H9 (cell line): ENCODE data around the gene ESM1. TPM values are rescaled to one million over a fixed set of nuclear protein-coding genes. Genes with fewer than 3 reads are reported as not detected.
"Not testable (repeated sequence)": the region's sequence is repeated elsewhere in the genome, so short reads cannot be mapped to it uniquely, and the experiment has no call there.

Source experiments
- DNase-seq: peaks from one replicate; pipeline ENCODE4 v3.0.0-alpha.2; 2017
- H2AFZ ChIP-seq: one replicate; pipeline ENCODE4 v1.6.1; 2013; ENCODE audit warnings: mild to moderate bottlenecking, low read length, control low read depth, moderate library complexity
- H2AK5ac ChIP-seq: 2 replicates; pipeline ENCODE4 v1.6.1; 2013; ENCODE audit warnings: low read length, control low read depth, mixed read lengths; ENCODE audit not compliant: insufficient read length
- H2BK120ac ChIP-seq: one replicate; pipeline ENCODE4 v1.6.1; 2013; ENCODE audit warnings: low read depth, mild to moderate bottlenecking, low read length, control low read depth, inconsistent platforms; ENCODE audit not compliant: poor library complexity, severe bottlenecking
- H2BK12ac ChIP-seq: 2 replicates; pipeline ENCODE4 v1.6.1; 2013; ENCODE audit warnings: low read length, control low read depth, mixed read lengths, low read depth; ENCODE audit not compliant: insufficient read length
- H2BK15ac ChIP-seq: 2 replicates; pipeline ENCODE4 v1.6.1; 2013; ENCODE audit warnings: low read depth, low read length, control low read depth
- H2BK20ac ChIP-seq: one replicate; pipeline ENCODE4 v1.6.1; 2013; ENCODE audit warnings: low read depth, mild to moderate bottlenecking, low read length, control low read depth, inconsistent platforms; ENCODE audit not compliant: poor library complexity, severe bottlenecking
- H2BK5ac ChIP-seq: 2 replicates; pipeline ENCODE4 v1.6.1; 2013; ENCODE audit warnings: low read length, control low read depth, mixed read lengths; ENCODE audit not compliant: insufficient read length
- H3K14ac ChIP-seq: 2 replicates; pipeline ENCODE4 v1.6.1; 2013; ENCODE audit warnings: low read length, control low read depth; ENCODE audit not compliant: insufficient read depth
- H3K18ac ChIP-seq: 2 replicates; pipeline ENCODE4 v1.6.1; 2013; ENCODE audit warnings: low read depth, mild to moderate bottlenecking, mixed read lengths, low read length, control low read depth; ENCODE audit not compliant: insufficient read length
- H3K23ac ChIP-seq: 2 replicates; pipeline ENCODE4 v1.6.1; 2013; ENCODE audit warnings: low read length, control low read depth, mixed read lengths, low read depth; ENCODE audit not compliant: insufficient read length
- H3K23me2 ChIP-seq: 2 replicates; pipeline ENCODE4 v1.6.1; 2013; ENCODE audit warnings: low read depth, mild to moderate bottlenecking, mixed read lengths, low read length, control low read depth; ENCODE audit not compliant: insufficient read length, poor library complexity, severe bottlenecking
- H3K27ac ChIP-seq: 2 replicates; pipeline ENCODE4 v1.5.1; 2013; ENCODE audit warnings: low read length, control low read depth, mixed read lengths, low read depth; ENCODE audit not compliant: insufficient read length
- H3K27me3 ChIP-seq: 2 replicates; pipeline ENCODE4 v1.6.1; 2013; ENCODE audit warnings: low read length, control low read depth, inconsistent platforms; ENCODE audit not compliant: insufficient read depth
- H3K4ac ChIP-seq: 2 replicates; pipeline ENCODE4 v1.6.1; 2013; ENCODE audit warnings: low read depth, mild to moderate bottlenecking, control low read depth, inconsistent platforms, low read length, moderate library complexity
- H3K4me1 ChIP-seq: 2 replicates; pipeline ENCODE4 v1.6.1; 2013; ENCODE audit warnings: low read length, control low read depth, inconsistent platforms; ENCODE audit not compliant: insufficient read depth
- H3K4me2 ChIP-seq: 2 replicates; pipeline ENCODE4 v1.6.1; 2013; ENCODE audit warnings: low read length, control low read depth, mixed read lengths; ENCODE audit not compliant: insufficient read length, insufficient read depth
- H3K56ac ChIP-seq: 2 replicates; pipeline ENCODE4 v1.6.1; 2013; ENCODE audit warnings: low read depth, mild to moderate bottlenecking, mixed read lengths, low read length, control low read depth; ENCODE audit not compliant: insufficient read length
- H3K79me1 ChIP-seq: 2 replicates; pipeline ENCODE4 v1.6.1; 2013; ENCODE audit warnings: low read depth, mild to moderate bottlenecking, moderate library complexity, low read length, control low read depth, inconsistent platforms; ENCODE audit not compliant: insufficient read depth, poor library complexity, severe bottlenecking
- H3K79me2 ChIP-seq: 2 replicates; pipeline ENCODE4 v1.6.1; 2013; ENCODE audit warnings: low read length, control low read depth, inconsistent platforms; ENCODE audit not compliant: insufficient read depth
- H3K9ac ChIP-seq: 2 replicates; pipeline ENCODE4 v1.6.1; 2013; ENCODE audit warnings: low read length, control low read depth, mixed read lengths; ENCODE audit not compliant: insufficient read length; ENCODE audit errors: extremely low read depth
- H3K9me3 ChIP-seq: one replicate; pipeline ENCODE4 v1.6.1; 2013; ENCODE audit warnings: low read depth, low read length, inconsistent platforms; ENCODE audit not compliant: control insufficient read depth
- H3T11ph ChIP-seq: one replicate; pipeline ENCODE4 v1.6.1; 2013; ENCODE audit warnings: mild to moderate bottlenecking, low read length, control low read depth, inconsistent platforms
- H4K20me1 ChIP-seq: one replicate; pipeline ENCODE4 v1.6.1; 2013; ENCODE audit not compliant: control insufficient read depth, insufficient read length, insufficient read depth
- H4K5ac ChIP-seq: 2 replicates; pipeline ENCODE4 v1.6.1; 2013; ENCODE audit warnings: low read depth, mild to moderate bottlenecking, mixed read lengths, low read length, control low read depth; ENCODE audit not compliant: insufficient read length
- H4K8ac ChIP-seq: replicated peaks from 2 replicates; pipeline ENCODE4 v1.6.1; 2013; ENCODE audit warnings: low read length, control low read depth, mixed read lengths, low read depth; ENCODE audit not compliant: insufficient read length
- H4K91ac ChIP-seq: 2 replicates; pipeline ENCODE4 v1.6.1; 2013; ENCODE audit warnings: low read depth, mild to moderate bottlenecking, moderate library complexity, mixed read lengths, low read length, control low read depth; ENCODE audit not compliant: insufficient read length
- H3K27ac Mint-ChIP-seq, 3 experiments: 2 replicates in 2 of 3; 3 replicates in 1 of 3; pipeline ENCODE4 v1.8.0; 2020 to 2021; ENCODE audit warnings: mixed read lengths in 3 of 3, mild to moderate bottlenecking in 1 of 3, moderate library complexity in 1 of 3
- H3K27me3 Mint-ChIP-seq: 2 replicates; pipeline ENCODE4 v1.8.0; 2021; ENCODE audit warnings: low read depth, mild to moderate bottlenecking, moderate library complexity, mixed read lengths
- H3K36me3 Mint-ChIP-seq, 3 experiments: 2 replicates in 2 of 3; 3 replicates in 1 of 3; pipeline ENCODE4 v1.8.0; 2020 to 2021; ENCODE audit warnings: low read depth in 3 of 3, mixed read lengths in 3 of 3; ENCODE audit not compliant: insufficient read depth in 1 of 3
- H3K4me1 Mint-ChIP-seq, 2 experiments: 2 replicates each; pipeline ENCODE4 v1.8.0; 2020; ENCODE audit warnings: mixed read lengths in 2 of 2
- H3K4me3 Mint-ChIP-seq, 2 experiments: 2 replicates in 1 of 2; 3 replicates in 1 of 2; pipeline ENCODE4 v1.8.0; 2020 to 2021; ENCODE audit warnings: mild to moderate bottlenecking in 2 of 2, mixed read lengths in 2 of 2, moderate library complexity in 1 of 2
- H3K9me3 Mint-ChIP-seq, 2 experiments: 2 replicates in 1 of 2; 3 replicates in 1 of 2; pipeline ENCODE4 v1.8.0; 2020; ENCODE audit warnings: mild to moderate bottlenecking in 2 of 2, mixed read lengths in 2 of 2, moderate library complexity in 1 of 2
- WGBS: extraction: QIAGEN DNeasy Blood & Tissue Kit; methylation state at CpG from one replicate; pipeline ENCODE4 v1.1.7; 2013; ENCODE audit warnings: missing lambda C conversion rate, low lambda C conversion rate, mixed read lengths; ENCODE audit not compliant: insufficient read length; ENCODE audit errors: extremely low coverage; 5-methylcytosine and 5-hydroxymethylcytosine counted together
- total RNA-seq: library from RNA; stranded (reverse); gene quantifications from 2 replicates; pipeline ENCODE4 v1.2.1, GENCODE V29; 2021
- TF ChIP-seq, protein P1 (sequence below): fragments of 200-600 bp; sonication (generic); conservative IDR thresholded peaks from 3 replicates; pipeline ENCODE4 v1.8.0; 2021; ENCODE audit warnings: antibody characterized with exemption, mild to moderate bottlenecking

The ESM1 gene
- total RNA-seq, 1 experiment from 2014 or later, result not detected

DNA sequence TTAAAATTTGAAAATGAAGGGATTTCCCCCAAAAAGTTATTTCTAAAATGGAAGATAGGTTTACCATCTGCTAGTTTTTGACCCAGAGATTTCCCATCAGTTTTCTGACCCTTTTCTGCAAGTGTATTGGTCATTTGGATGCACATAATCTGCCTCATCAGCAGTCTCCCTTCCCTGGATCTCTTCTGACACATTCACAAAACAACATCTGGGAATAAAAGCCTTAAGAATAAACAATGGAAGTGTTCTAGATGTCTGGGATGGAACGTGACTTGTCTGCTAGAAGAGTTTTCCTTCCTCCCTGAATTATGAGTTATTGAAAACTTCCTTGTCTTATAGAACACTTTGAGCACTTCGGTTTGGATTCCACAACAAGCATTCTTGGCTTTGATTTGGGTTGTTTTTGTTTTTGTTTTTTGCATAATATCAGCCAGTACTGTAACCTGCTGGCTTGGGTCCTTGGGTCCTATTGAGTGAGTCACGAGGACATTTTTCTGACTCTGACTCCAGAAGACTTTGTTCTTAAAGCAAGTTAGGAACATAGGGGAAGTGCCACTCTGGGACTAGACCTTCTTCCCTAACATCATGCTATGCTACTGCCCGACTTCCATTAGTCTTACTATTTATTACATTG, 18.2 kb upstream of the ESM1 start:
- Mint-ChIP-seq H3K4me1 (no peaks in the 10 kb centered on the region), H3K36me3 (no peaks in the 10 kb centered on the region), H3K9me3 (peaks cover 0 to 3% of the 10 kb centered on the region in 2 experiments; a peak in 2 of 5 replicates), H3K27me3 (no peaks in the 10 kb centered on the region; the same call in 1 of the 2 replicates), H3K27ac (no peak overlapping the region), H3K4me3 (no peak overlapping the region)
- no peak overlapping the region for H2BK5ac ChIP-seq
- H2AK5ac ChIP-seq, result no peak overlapping the region
- no peak overlapping the region for H4K5ac ChIP-seq
- no peak overlapping the region for H3T11ph ChIP-seq
- H3K23ac ChIP-seq, result no peak overlapping the region
- H4K8ac ChIP-seq, result no peak overlapping the region
- no peak overlapping the region for H2BK20ac ChIP-seq
- no peak overlapping the region for H2BK120ac ChIP-seq
- H2BK15ac ChIP-seq, result no peak overlapping the region
- no peak overlapping the region for H3K56ac ChIP-seq
- no peaks in the 10 kb centered on the region for H3K27me3 ChIP-seq
- H4K20me1 ChIP-seq, result no peaks in the 10 kb centered on the region
- no peaks in the 10 kb centered on the region for H3K4me1 ChIP-seq
- no peaks in the 10 kb centered on the region for H3K79me2 ChIP-seq
- H2AFZ ChIP-seq, result no peak overlapping the region
- WGBS, result no CpG with 5 or more reads among the region's 4 CpGs
- H3K27ac ChIP-seq, result no peak overlapping the region
- H3K23me2 ChIP-seq, result no peaks in the 10 kb centered on the region
- no peak overlapping the region for H3K9ac ChIP-seq
- no peaks in the 10 kb centered on the region for H3K79me1 ChIP-seq
- H3K18ac ChIP-seq, result no peak overlapping the region
- TF ChIP-seq, protein P1, sequence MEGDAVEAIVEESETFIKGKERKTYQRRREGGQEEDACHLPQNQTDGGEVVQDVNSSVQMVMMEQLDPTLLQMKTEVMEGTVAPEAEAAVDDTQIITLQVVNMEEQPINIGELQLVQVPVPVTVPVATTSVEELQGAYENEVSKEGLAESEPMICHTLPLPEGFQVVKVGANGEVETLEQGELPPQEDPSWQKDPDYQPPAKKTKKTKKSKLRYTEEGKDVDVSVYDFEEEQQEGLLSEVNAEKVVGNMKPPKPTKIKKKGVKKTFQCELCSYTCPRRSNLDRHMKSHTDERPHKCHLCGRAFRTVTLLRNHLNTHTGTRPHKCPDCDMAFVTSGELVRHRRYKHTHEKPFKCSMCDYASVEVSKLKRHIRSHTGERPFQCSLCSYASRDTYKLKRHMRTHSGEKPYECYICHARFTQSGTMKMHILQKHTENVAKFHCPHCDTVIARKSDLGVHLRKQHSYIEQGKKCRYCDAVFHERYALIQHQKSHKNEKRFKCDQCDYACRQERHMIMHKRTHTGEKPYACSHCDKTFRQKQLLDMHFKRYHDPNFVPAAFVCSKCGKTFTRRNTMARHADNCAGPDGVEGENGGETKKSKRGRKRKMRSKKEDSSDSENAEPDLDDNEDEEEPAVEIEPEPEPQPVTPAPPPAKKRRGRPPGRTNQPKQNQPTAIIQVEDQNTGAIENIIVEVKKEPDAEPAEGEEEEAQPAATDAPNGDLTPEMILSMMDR, result no peak
- H4K91ac ChIP-seq, result no peak overlapping the region
- H3K4ac ChIP-seq, result no peak overlapping the region
- H3K4me2 ChIP-seq, result no peak overlapping the region
- no peak for DNase-seq
- H3K14ac ChIP-seq, result no peak overlapping the region
- H3K9me3 ChIP-seq, result no peaks in the 10 kb centered on the region
- H2BK12ac ChIP-seq, result no peak overlapping the region

DNA sequence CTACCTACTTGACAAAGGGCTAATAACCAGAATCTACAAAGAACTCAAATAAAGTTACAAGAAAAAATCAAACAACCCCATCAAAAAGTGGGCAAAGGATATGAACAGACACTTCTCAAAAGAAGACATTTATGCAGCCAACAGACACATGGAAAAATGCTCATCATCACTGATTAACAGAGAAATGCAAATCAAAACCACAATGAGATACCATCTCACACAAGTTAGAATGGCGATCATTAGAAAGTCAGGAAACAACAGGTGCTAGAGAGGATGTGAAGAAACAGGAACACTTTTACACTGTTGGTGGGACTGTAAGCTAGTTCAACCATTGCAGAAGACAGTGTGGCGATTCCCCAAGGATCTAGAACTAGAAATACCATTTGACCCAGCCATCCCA, 16.8 kb upstream of the ESM1 start:
- not testable (repeated sequence) for H3K23ac ChIP-seq, H4K20me1 ChIP-seq, H3K27ac ChIP-seq, H2AFZ ChIP-seq, H3K4me1 Mint-ChIP-seq, H4K91ac ChIP-seq, H3K27ac Mint-ChIP-seq, H3K9me3 Mint-ChIP-seq, H2BK20ac ChIP-seq, H3K27me3 ChIP-seq, H3K4ac ChIP-seq, H3K56ac ChIP-seq, H3K14ac ChIP-seq, H3K27me3 Mint-ChIP-seq, H3K4me1 ChIP-seq, H3K4me2 ChIP-seq, H2AK5ac ChIP-seq, H3K18ac ChIP-seq, H3K4me3 Mint-ChIP-seq, DNase-seq, H2BK5ac ChIP-seq, H3K79me2 ChIP-seq, H2BK12ac ChIP-seq, H3K9ac ChIP-seq, H4K5ac ChIP-seq, H4K8ac ChIP-seq, H3K9me3 ChIP-seq, H2BK120ac ChIP-seq, H3K23me2 ChIP-seq, H2BK15ac ChIP-seq, H3K79me1 ChIP-seq, H3T11ph ChIP-seq, H3K36me3 Mint-ChIP-seq
- no CpG with 5 or more reads among the region's 2 CpGs for WGBS
